ENCODE data around the gene PHKB. TPM values are rescaled to one million over a fixed set of nuclear protein-coding genes. Genes with fewer than 3 reads are reported as not detected.

PHKB gene
- total and polyA plus RNA-seq, 2 of the 8 experiments (the other 6 are each of a cell fraction or from before 2014, with no cell fraction given) = 18.6 to 38.3 TPM

GRCh38 chr16:47750371-47750770 lies 289.2 kb downstream of the PHKB start:
- no peak overlapping the region for H2BK20ac ChIP-seq (ENCODE audit: low read length)
- 88% methylated on average over 3 of the region's 3 CpGs; no CpG with 5 or more reads in 1 of the 2 experiments for WGBS, 2 experiments (ENCODE audit: extremely low coverage in 1 of 2, insufficient coverage in 1 of 2, insufficient read length in 1 of 2, insufficient replicate concordance in 2 of 2, low coverage in 1 of 2, low lambda C conversion rate in 2 of 2, missing lambda C conversion rate in 1 of 2)
- H3K4me2 ChIP-seq (ENCODE audit: insufficient read depth in 1 of 2, low read depth in 2 of 2, low read length in 2 of 2) = no peak overlapping the region
- H3K9me3 ChIP-seq (ENCODE audit: insufficient read depth in 2 of 2, low read depth in 1 of 2, low read length in 1 of 2) = no peaks in the 10 kb centered on the region
- H3K23me2 ChIP-seq (ENCODE audit: low read depth, low read length) = no peaks in the 10 kb centered on the region
- no peak overlapping the region for H4K91ac ChIP-seq (replicated peaks; ENCODE audit: insufficient read length, low read length)
- H2AK5ac ChIP-seq (ENCODE audit: low read depth, low read length) = no peak overlapping the region
- no peak overlapping the region for H2BK5ac ChIP-seq (ENCODE audit: low read depth, low read length)
- no peak overlapping the region for H4K5ac ChIP-seq (ENCODE audit: insufficient read length, low read depth, low read length)
- CTCF ChIA-PET (ENCODE audit: partially characterized antibody) = no interaction called here
- no peak overlapping the region for H2BK120ac ChIP-seq (replicated peaks; ENCODE audit: low read depth, low read length)
- no peaks in the 10 kb centered on the region for H3K79me1 ChIP-seq (ENCODE audit: low read depth, low read length)
- H2BK12ac ChIP-seq (ENCODE audit: low read depth, low read length) = no peak overlapping the region
- no peaks in the 10 kb centered on the region for H3K36me3 ChIP-seq (ENCODE audit: control insufficient read depth in 2 of 4, insufficient read depth in 4 of 4, low read length in 3 of 4)
- POLR2A ChIA-PET (ENCODE audit: partially characterized antibody) = no interaction called here
- H3K9ac ChIP-seq (replicated peaks in 1 of 4; ENCODE audit: extremely low read depth in 1 of 4, low read depth in 3 of 4, low read length in 3 of 4) = no peak overlapping the region
- no peaks in the 10 kb centered on the region for H3K27me3 ChIP-seq (replicated peaks in 1 of 4; ENCODE audit: control insufficient read depth in 3 of 4, extremely low read depth in 1 of 4, insufficient read depth in 3 of 4, low read length in 3 of 4)
- no peaks in the 10 kb centered on the region for H4K20me1 ChIP-seq (replicated peaks in 1 of 2; ENCODE audit: control insufficient read depth in 1 of 2, insufficient read depth in 2 of 2, low read length in 2 of 2)
- H2AFZ ChIP-seq (ENCODE audit: low read length) = no peak overlapping the region
- no peak overlapping the region for H2BK15ac ChIP-seq (ENCODE audit: low read length)
- H3K23ac ChIP-seq (ENCODE audit: insufficient read length) = no peak overlapping the region
- no peak overlapping the region for H3K18ac ChIP-seq (ENCODE audit: extremely low read depth, low read length)
- no peak overlapping the region for H3K27ac ChIP-seq (ENCODE audit: low read depth, low read length)
- H3K14ac ChIP-seq (ENCODE audit: insufficient read length) = no peak overlapping the region
- no peaks in the 10 kb centered on the region for H3K4me1 ChIP-seq (replicated peaks in 1 of 4; ENCODE audit: control insufficient read depth in 3 of 4, insufficient read depth in 4 of 4, low read length in 3 of 4)
- H3K56ac ChIP-seq (replicated peaks; ENCODE audit: insufficient read length, low read depth, low read length) = no peak overlapping the region
- no peak overlapping the region for H4K8ac ChIP-seq (ENCODE audit: extremely low read depth, insufficient read depth, low read length)
- FAIRE-seq = no peak
- H3K4me3 ChIP-seq (ENCODE audit: extremely low read depth in 1 of 4, insufficient read depth in 2 of 4, low read depth in 3 of 4, low read length in 4 of 4) = no peak overlapping the region
- H3K4ac ChIP-seq (replicated peaks; ENCODE audit: insufficient read length, low read depth, low read length) = no peak overlapping the region
- H3K79me2 ChIP-seq (ENCODE audit: control insufficient read depth in 1 of 2, insufficient read depth in 2 of 2, low read length in 2 of 2) = no peaks in the 10 kb centered on the region
- DNase-seq (ENCODE audit: low read depth in 1 of 2, low spot score in 2 of 2) = no peak
- TF ChIP-seq RFX5 (IDR thresholded peaks at IDR 0.05; ENCODE audit: borderline replicate concordance, low read depth, low read length) (no peak), CHD1 (IDR thresholded peaks at IDR 0.05; ENCODE audit: low read depth, low read length) (no peak), FOSL1 (IDR thresholded peaks at IDR 0.05; ENCODE audit: insufficient read depth, low read depth, low read length) (no peak), ATF2 (IDR thresholded peaks at IDR 0.05; ENCODE audit: low read length) (no peak), RAD21 (IDR thresholded peaks at IDR 0.05 in 1 of 2, conservative IDR thresholded peaks at IDR 0.05 in 1 of 2; ENCODE audit: low read depth in 2 of 2, low read length in 2 of 2) (no peak), NRF1 (IDR thresholded peaks at IDR 0.05; ENCODE audit: low read depth, low read length) (no peak), CTCF (IDR thresholded peaks at IDR 0.05; ENCODE audit: control extremely low read depth in 1 of 3, insufficient read depth in 1 of 3, low read depth in 1 of 3, low read length in 3 of 3) (no peak), ZNF274 (IDR thresholded peaks at IDR 0.05; ENCODE audit: borderline replicate concordance, extremely low read depth, low read length) (no peak), TEAD4 (IDR thresholded peaks at IDR 0.05; ENCODE audit: low read depth, low read length) (no peak)

Data from H1 (cell line).